Subcutaneous abdominal adipose tissue (tissue), 5 donors: Measurements from ENCODE around the gene RAB8B.
A peak's percentile ranks its signal among the peaks of the same experiment; 100 is the strongest.
"Not testable (repeated sequence)": the region's sequence is repeated elsewhere in the genome, so short reads cannot be mapped to it uniquely, and the experiment has no call there.

Experiments used
- H3K27ac ChIP-seq: one replicate; pipeline ENCODE4 v1.7.0; 2013; ENCODE audit warnings: low read depth, mild to moderate bottlenecking, inconsistent platforms, low read length, moderate library complexity
- H3K27me3 ChIP-seq, 5 donors: one replicate each; pipeline ENCODE4 v1.7.0; 2013; ENCODE audit warnings: low read length in 5 of 5, inconsistent platforms in 1 of 5; ENCODE audit not compliant: control insufficient read depth in 5 of 5, insufficient read depth in 4 of 5
- H3K36me3 ChIP-seq, 5 donors: one replicate each; pipeline ENCODE4 v1.7.0; 2013; ENCODE audit warnings: low read length in 5 of 5; ENCODE audit not compliant: control insufficient read depth in 5 of 5, insufficient read depth in 5 of 5
- H3K4me1 ChIP-seq, 5 donors: one replicate each; pipeline ENCODE4 v1.7.0; 2013; ENCODE audit warnings: low read length in 5 of 5, mild to moderate bottlenecking in 3 of 5, moderate library complexity in 1 of 5; ENCODE audit not compliant: control insufficient read depth in 5 of 5, insufficient read depth in 5 of 5
- H3K4me3 ChIP-seq, 5 donors: one replicate each; pipeline ENCODE4 v1.7.0; 2013; ENCODE audit warnings: low read length in 5 of 5, low read depth in 1 of 5
- H3K9ac ChIP-seq, 5 donors: one replicate each; pipeline ENCODE4 v1.7.0; 2013; ENCODE audit warnings: low read length in 5 of 5, mild to moderate bottlenecking in 4 of 5, moderate library complexity in 3 of 5
- H3K9me3 ChIP-seq, 5 donors: one replicate each; pipeline ENCODE4 v1.7.0; 2013; ENCODE audit warnings: low read length in 5 of 5; ENCODE audit not compliant: control insufficient read depth in 5 of 5
- donor health status: healthy.
- donor health status: healthy.
- donor health status: healthy.
- donor health status: healthy.
- donor health status: healthy.

RAB8B gene

DNA sequence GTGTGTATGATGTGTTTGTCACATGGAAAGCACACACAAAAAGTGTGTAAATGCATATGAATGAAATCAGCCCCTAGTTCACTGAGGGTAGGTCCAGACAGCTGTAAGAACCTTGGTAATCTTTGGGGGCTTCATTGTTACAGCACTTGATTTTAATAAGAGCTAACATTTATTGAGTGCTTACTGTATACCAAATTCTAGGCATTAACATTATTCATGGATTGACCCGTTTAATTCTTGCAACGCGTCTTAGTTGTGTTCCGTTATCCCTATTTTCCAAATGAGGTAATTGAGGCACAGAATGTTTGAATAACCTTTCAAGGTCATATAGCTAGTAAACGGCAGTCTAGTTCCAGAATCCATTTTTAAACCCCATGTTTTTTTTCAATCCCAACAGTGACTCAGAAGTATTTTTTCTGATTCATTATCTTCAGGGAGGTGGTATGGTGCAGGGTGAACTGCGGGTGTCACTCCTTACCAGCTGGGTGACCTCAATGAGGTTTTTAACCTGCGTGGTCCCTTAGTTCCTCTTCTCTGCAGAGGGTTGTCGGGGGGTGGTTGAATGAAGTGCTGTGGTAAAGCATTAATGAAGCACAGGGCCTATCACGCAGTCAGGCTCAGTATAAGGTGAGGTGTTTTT is 14.2 kb downstream of the RAB8B start:
- Histone ChIP-seq H3K9me3 (no peaks in the 10 kb centered on the region), H3K9ac (no peak overlapping the region), H3K4me1 (peaks cover 0 to 23% (median 8%) of the 10 kb centered on the region in 5 donors), H3K36me3 (no peaks in the 10 kb centered on the region), H3K27ac (no peak overlapping the region), H3K27me3 (no peaks in the 10 kb centered on the region), H3K4me3 (no peak overlapping the region)

DNA sequence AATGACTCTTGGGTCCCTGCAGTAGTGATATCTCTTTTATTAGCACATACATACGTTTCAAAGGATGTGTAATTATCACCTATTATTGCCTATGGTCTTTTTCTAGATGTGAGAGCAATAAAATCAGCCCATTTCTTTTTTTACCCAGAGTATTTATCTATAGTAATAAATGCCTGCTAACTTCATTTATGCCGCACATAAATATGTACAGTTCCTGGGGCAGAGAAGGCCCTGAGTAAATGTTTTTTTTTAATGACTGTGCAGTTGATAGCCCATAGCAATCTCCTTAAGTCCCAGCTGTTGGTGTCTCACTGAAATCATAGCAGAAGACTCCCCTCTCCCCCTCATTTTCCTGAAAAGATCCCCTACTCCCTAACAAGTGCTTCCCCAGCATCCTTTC is 16.7 kb downstream of the RAB8B start:
- Histone ChIP-seq H3K9ac (no peak overlapping the region), H3K4me1 (peaks cover 0 to 17% (median 0%) of the 10 kb centered on the region in 5 donors), H3K27ac (no peak overlapping the region), H3K36me3 (no peaks in the 10 kb centered on the region), H3K27me3 (no peaks in the 10 kb centered on the region), H3K9me3 (no peaks in the 10 kb centered on the region), H3K4me3 (no peak overlapping the region)

DNA sequence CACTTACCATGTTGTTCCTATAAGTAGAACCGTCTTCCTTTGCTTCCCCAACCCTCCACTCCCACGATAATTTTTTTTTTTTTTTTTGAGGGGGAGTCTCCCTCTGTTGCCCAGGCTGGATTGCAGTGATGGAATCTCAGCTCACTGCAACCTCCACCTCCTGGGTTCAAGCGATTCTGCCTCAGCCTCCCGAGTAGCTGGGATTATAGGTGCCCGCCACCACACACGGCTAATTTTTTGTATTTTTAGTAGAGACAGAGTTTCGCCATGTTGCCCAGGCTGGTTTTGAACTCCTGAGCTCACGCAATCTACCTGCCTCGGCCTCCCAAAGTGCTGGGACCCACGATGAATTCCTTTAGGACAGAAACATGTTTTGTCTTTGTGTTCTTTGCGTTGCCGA is 19.4 kb downstream of the RAB8B start:
- H3K9ac ChIP-seq, H3K27ac ChIP-seq, H3K27me3 ChIP-seq, H3K36me3 ChIP-seq, H3K9me3 ChIP-seq, H3K4me3 ChIP-seq: not testable (repeated sequence)
- H3K4me1 ChIP-seq = peaks cover 3 to 24% (median 22%) of the 10 kb centered on the region in 5 donors

DNA sequence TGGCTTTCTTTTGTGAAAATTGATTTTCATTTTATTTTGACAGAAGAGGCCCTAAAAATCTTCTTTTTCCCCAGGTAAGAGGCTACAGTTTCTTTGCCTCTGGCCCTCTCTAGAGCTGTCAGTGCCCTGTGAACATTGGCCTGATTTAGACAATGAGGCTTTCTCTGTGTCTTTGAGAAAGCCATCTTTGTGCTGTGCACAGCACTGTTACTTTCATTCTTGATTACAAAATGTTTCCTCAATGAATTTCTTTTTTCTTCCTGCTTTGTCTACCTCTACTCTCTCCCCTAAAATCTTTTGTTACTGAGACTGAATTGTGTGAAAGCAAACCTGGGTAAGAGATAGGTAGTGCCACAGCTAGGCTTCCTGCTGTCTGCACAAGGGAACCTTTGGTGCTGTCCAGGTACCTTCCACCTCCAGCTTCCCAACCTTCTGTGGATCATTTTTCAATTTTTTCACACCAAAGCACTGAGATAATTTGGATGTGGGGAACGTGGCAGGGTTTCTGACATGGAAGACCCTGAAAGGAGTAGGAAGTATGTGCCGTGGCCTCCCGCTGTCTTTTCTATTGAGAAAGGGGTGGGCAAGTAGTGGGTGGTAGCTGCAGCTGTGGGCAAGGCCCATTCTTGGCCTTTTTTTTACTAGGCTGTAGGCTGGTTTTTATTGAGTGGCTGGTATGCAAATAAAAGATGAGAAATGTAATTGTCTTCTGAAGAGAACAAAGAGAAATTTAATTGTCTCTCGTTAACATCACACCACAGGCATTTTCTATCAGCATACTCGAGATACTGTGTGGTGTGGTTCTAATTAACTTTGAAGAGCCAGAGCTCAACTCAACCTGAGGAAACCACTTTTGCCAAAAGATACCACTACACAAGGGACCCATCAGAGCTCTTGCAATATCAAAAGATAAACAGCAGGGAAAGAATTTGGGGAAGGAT is 21.0 kb downstream of the RAB8B start:
- no peaks in the 10 kb centered on the region for H3K27me3 ChIP-seq
- H3K4me3 ChIP-seq = no peak overlapping the region
- H3K9me3 ChIP-seq = no peaks in the 10 kb centered on the region
- H3K36me3 ChIP-seq = no peaks in the 10 kb centered on the region
- H3K4me1 ChIP-seq = peaks cover 3 to 24% (median 23%) of the 10 kb centered on the region in 5 donors
- no peak overlapping the region for H3K9ac ChIP-seq
- no peak overlapping the region for H3K27ac ChIP-seq

DNA sequence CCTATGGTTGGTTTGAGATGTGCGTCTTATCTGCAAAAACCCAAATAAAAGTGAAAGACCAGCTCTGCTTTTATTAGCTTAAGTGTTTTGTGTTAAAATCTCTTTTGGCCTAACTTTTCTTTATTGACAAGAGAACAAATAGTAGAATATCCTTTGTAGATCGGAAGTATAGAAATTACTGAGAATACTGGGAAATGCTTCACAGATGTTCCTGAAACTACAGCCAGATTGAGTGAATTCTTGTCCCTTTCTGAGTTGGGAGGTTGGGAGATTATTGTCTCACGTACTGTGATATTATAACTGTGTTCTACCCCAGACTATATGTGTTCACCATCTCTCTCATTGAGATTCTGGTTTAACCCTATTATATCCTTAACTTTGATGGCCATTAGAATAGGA is 21.7 kb downstream of the RAB8B start:
- H3K4me3 ChIP-seq = no peak overlapping the region
- H3K9ac ChIP-seq = no peak overlapping the region
- H3K36me3 ChIP-seq = no peaks in the 10 kb centered on the region
- H3K27ac ChIP-seq = peak overlapping the region; percentile 72
- no peaks in the 10 kb centered on the region for H3K9me3 ChIP-seq
- H3K27me3 ChIP-seq = no peaks in the 10 kb centered on the region
- H3K4me1 ChIP-seq = peaks cover 3 to 24% (median 23%) of the 10 kb centered on the region in 5 donors

DNA sequence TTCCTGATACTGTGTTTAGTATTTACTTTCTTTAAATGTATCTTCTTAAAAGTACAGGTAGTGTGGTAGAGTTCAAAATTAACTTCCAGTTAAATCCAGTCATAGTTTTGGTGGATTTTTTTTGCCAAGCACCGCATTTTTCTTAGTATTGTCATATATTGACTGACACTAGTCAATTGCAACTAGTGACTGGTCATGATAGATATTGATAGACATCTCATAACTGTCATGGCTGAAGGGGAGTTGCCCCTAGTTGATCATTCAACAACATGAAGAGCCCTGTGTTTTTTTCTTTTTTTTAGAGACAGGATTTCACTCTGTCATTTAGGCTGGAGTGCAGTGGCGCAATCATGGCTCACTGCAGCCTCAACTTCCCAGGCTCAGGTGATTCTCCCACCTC is 22.1 kb downstream of the RAB8B start:
- no peak overlapping the region for H3K9ac ChIP-seq
- no peaks in the 10 kb centered on the region for H3K9me3 ChIP-seq
- peak overlapping the region; percentile 72 for H3K27ac ChIP-seq
- H3K4me3 ChIP-seq = no peak overlapping the region
- no peaks in the 10 kb centered on the region for H3K36me3 ChIP-seq
- H3K27me3 ChIP-seq = no peaks in the 10 kb centered on the region
- H3K4me1 ChIP-seq = peaks cover 3 to 24% (median 21%) of the 10 kb centered on the region in 5 donors

DNA sequence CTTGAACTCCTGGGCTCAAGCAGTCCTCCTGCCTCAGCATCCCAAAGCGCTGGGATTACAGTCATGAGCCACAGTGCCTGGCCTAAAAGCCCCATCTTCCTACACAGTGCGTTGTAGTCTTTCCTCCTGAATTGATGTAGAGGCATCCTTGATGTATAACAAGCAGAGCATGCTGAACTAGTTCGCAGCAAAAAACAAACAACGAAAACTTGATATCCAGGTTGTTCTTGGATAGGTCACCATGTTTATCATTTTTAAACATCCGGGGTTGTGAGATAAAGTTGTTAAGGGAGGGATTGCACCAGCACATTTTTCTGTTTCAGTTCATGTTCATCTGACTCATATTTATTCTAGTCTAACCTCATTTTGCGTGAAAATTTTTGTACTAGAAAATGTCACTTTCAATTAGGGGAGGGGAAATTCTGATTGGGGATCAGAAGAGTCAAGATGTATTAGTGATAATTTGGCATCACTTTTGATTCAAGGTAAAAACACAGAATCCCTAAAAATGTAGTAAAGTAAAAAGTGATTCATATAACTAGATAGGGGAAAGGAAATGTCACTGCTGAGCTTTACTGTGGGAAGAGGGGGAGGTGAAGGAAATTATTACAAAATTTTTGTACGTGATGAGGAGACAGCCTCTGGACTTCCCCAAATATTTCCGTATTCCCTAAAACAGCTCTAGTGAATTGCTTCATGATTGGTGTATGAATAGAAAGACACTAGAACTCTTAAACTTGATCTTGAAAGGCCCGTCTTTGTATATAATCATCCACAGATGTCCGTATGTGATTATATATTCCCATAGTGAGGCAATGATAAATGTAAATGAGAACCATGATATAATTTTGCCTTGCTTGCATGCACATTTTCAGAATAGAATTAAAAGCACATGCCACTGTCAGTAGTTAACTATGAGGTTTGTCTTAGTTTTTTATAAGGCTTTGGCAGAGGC is 22.9 kb downstream of the RAB8B start:
- H3K4me1 ChIP-seq = peaks cover 3 to 24% (median 16%) of the 10 kb centered on the region in 5 donors
- no peaks in the 10 kb centered on the region for H3K36me3 ChIP-seq
- no peaks in the 10 kb centered on the region for H3K27me3 ChIP-seq
- H3K9ac ChIP-seq = peak overlapping the region in 3 of 5 donors; percentile 56 to 60 (median 56)
- peak overlapping the region in 1 of 5 donors; percentile 4 for H3K4me3 ChIP-seq
- H3K9me3 ChIP-seq = no peaks in the 10 kb centered on the region
- peak overlapping the region; percentile 72 for H3K27ac ChIP-seq

DNA sequence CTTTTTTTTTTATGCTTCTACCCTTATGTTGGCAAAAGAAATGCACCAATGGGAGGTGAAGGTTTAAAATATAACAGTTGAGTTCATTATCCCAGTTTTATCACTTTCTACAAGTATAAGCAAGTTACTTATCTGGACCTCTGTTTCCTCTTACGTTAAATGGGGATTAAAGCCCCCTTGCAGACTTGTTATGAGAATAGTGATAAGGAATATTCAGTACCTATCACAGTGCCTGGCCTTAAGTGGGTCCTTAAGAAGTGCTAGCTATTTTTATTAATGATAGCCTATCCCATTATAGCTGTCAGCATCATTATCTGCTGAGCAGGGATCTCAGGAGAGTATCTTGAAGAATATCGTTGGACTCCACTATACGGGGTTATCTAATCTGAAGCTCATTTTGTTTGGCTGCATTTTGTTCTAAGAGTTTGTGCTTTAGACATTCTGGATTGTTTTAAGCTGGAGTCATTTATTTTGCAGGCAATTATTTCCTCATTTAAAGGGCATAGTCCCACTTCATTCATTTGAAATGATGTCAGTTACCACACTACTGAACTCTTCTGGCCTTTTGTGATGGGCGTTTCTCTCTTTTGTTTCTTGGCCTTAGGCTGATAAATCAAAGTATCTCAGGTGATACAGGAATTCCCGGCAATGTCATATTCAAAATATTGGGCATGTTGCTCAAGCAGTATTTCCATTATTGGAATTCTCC is 28.8 kb downstream of the RAB8B start:
- Histone ChIP-seq H3K9me3 (no peaks in the 10 kb centered on the region), H3K36me3 (no peaks in the 10 kb centered on the region), H3K4me1 (peaks cover 0 to 32% (median 16%) of the 10 kb centered on the region in 5 donors), H3K9ac (no peak overlapping the region), H3K27ac (no peak overlapping the region), H3K4me3 (no peak overlapping the region), H3K27me3 (no peaks in the 10 kb centered on the region)

DNA sequence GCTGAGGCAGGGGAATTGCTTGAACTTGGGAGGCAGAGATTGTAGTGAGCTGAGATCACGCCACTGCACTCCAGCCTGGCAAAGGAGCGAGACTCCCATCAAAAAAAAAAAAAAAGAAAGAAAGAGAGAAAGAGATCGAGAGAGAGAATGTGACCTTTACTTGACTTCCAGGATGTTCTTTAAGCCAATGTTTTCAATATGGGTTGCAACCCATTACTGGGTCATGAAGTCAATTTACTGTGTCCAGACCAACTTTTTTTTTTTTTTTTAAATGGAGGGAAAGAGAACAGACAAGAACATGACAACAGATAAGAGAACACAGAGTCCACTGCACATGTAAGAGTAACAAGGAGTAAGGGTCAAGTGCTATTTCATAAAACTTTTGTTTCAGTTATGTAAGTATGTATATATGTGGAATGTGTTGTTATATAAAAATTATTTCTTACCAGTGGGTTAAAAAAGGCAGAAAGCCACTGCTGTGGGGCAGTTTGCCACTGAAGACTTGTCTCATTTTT is 29.8 kb downstream of the RAB8B start:
- Histone ChIP-seq H3K27me3 (no peaks in the 10 kb centered on the region), H3K4me1 (peaks cover 0 to 26% (median 15%) of the 10 kb centered on the region in 5 donors), H3K9me3 (no peaks in the 10 kb centered on the region), H3K36me3 (peaks cover 0 to 3% (median 1%) of the 10 kb centered on the region in 5 donors), H3K9ac (no peak overlapping the region), H3K27ac (no peak overlapping the region), H3K4me3 (no peak overlapping the region)
